Parathyroid adenoma (tissue), 2 donors: ENCODE measurements around the gene KCNC2.

Source experiments
- H2AFZ ChIP-seq: fragments of 300-600 bp; sonication (generic); one replicate; pipeline ENCODE4 v1.7.0; 2017; ENCODE audit warnings: antibody characterized with exemption, mild to moderate bottlenecking
- H3K27ac ChIP-seq: fragments of 300-600 bp; sonication (generic); one replicate; pipeline ENCODE4 v1.7.0; 2017
- H3K27me3 ChIP-seq: fragments of 300-600 bp; sonication (generic); one replicate; pipeline ENCODE4 v1.7.0; 2017; ENCODE audit warnings: low read length; ENCODE audit not compliant: control insufficient read depth, insufficient read depth
- H3K36me3 ChIP-seq: fragments of 300-600 bp; sonication (generic); one replicate; pipeline ENCODE4 v1.7.0; 2017; ENCODE audit warnings: low read length; ENCODE audit not compliant: control insufficient read depth, insufficient read depth
- H3K4me1 ChIP-seq: fragments of 300-600 bp; sonication (generic); one replicate; pipeline ENCODE4 v1.7.0; 2017; ENCODE audit warnings: control low read depth
- H3K4me2 ChIP-seq: fragments of 300-600 bp; sonication (generic); one replicate; pipeline ENCODE4 v1.7.0; 2017; ENCODE audit warnings: low read length
- H3K4me3 ChIP-seq: fragments of 300-600 bp; sonication (generic); one replicate; pipeline ENCODE4 v1.7.0; 2017; ENCODE audit warnings: low read depth, low read length
- H3K79me2 ChIP-seq: fragments of 300-600 bp; sonication (generic); one replicate; pipeline ENCODE4 v1.7.0; 2017; ENCODE audit warnings: control low read depth
- H3K9ac ChIP-seq: fragments of 300-600 bp; sonication (generic); one replicate; pipeline ENCODE4 v1.7.0; 2017; ENCODE audit warnings: mild to moderate bottlenecking
- H3K9me3 ChIP-seq: fragments of 300-600 bp; sonication (generic); one replicate; pipeline ENCODE4 v1.7.0; 2017; ENCODE audit warnings: low read length; ENCODE audit not compliant: control insufficient read depth
- CTCF ChIP-seq: fragments of 300-600 bp; sonication (generic); IDR thresholded peaks from one replicate; pipeline ENCODE4 v1.7.0; 2017; ENCODE audit warnings: antibody characterized with exemption, mild to moderate bottlenecking
- donor health status: primary hyperparathyroidism.

KCNC2 gene

GRCh38 chr12:75177997-75178396 lies 31.6 kb downstream of the KCNC2 start:
- H3K9ac ChIP-seq, result no peak overlapping the region

GRCh38 chr12:75172611-75173010 lies 37.0 kb downstream of the KCNC2 start:
- no peaks in the 10 kb centered on the region for H3K79me2 ChIP-seq
- no peaks in the 10 kb centered on the region for H3K27me3 ChIP-seq
- no peak overlapping the region for H3K4me2 ChIP-seq
- no peak overlapping the region for H3K27ac ChIP-seq
- no peaks in the 10 kb centered on the region for H3K36me3 ChIP-seq
- no peak overlapping the region for H2AFZ ChIP-seq
- H3K4me1 ChIP-seq, result no peaks in the 10 kb centered on the region
- no peak overlapping the region for H3K4me3 ChIP-seq
- TF ChIP-seq CTCF, result no peak
- no peak overlapping the region for H3K9ac ChIP-seq
- H3K9me3 ChIP-seq, result no peaks in the 10 kb centered on the region

More at GRCh38 chr12:75177997-75178396, 31.6 kb downstream of the KCNC2 start:
- Histone ChIP-seq H3K79me2 (no peaks in the 10 kb centered on the region), H3K9me3 (no peaks in the 10 kb centered on the region), H3K4me3 (no peak overlapping the region), H2AFZ (no peak overlapping the region), H3K27me3 (no peaks in the 10 kb centered on the region), H3K4me1 (no peaks in the 10 kb centered on the region), H3K4me2 (no peak overlapping the region), H3K36me3 (no peaks in the 10 kb centered on the region), H3K27ac (no peak overlapping the region)
- TF ChIP-seq CTCF, result no peak

GRCh38 chr12:75170640-75171185 lies 38.9 kb downstream of the KCNC2 start:
- Histone ChIP-seq H3K4me1 (no peaks in the 10 kb centered on the region), H3K9ac (no peak overlapping the region), H3K4me2 (no peak overlapping the region), H3K4me3 (no peak overlapping the region), H3K36me3 (no peaks in the 10 kb centered on the region), H3K9me3 (no peaks in the 10 kb centered on the region), H3K27me3 (no peaks in the 10 kb centered on the region), H3K79me2 (no peaks in the 10 kb centered on the region), H3K27ac (no peak overlapping the region), H2AFZ (no peak overlapping the region)
- TF ChIP-seq CTCF, result no peak

GRCh38 chr12:75162845-75163244 lies 46.8 kb downstream of the KCNC2 start:
- Histone ChIP-seq H3K79me2 (no peaks in the 10 kb centered on the region), H3K4me3 (no peak overlapping the region), H3K4me2 (no peak overlapping the region), H3K9ac (no peak overlapping the region), H3K36me3 (no peaks in the 10 kb centered on the region), H3K27me3 (no peaks in the 10 kb centered on the region), H3K9me3 (no peaks in the 10 kb centered on the region), H3K27ac (no peak overlapping the region), H3K4me1 (no peaks in the 10 kb centered on the region), H2AFZ (no peak overlapping the region)
- TF ChIP-seq CTCF, result no peak

GRCh38 chr12:75161488-75161887 lies 48.2 kb downstream of the KCNC2 start:
- no peak overlapping the region for H3K9ac ChIP-seq
- H3K27me3 ChIP-seq, result no peaks in the 10 kb centered on the region
- no peak overlapping the region for H3K27ac ChIP-seq
- no peaks in the 10 kb centered on the region for H3K79me2 ChIP-seq
- no peaks in the 10 kb centered on the region for H3K4me1 ChIP-seq
- H3K4me3 ChIP-seq, result no peak overlapping the region
- H3K9me3 ChIP-seq, result no peaks in the 10 kb centered on the region
- no peak overlapping the region for H2AFZ ChIP-seq
- no peak overlapping the region for H3K4me2 ChIP-seq
- TF ChIP-seq CTCF, result no peak
- H3K36me3 ChIP-seq, result no peaks in the 10 kb centered on the region
